ENCODE measurements around the gene SFXN1. TPM values are rescaled to one million over a fixed set of nuclear protein-coding genes. Genes with fewer than 3 reads are reported as not detected.
"Not testable (repeated sequence)": the region's sequence is repeated elsewhere in the genome, so short reads cannot be mapped to it uniquely, and the experiment has no call there.

SFXN1 gene
- total and polyA plus RNA-seq, 7 donors = 18.1 to 68.0 (median 22.8) TPM

DNA sequence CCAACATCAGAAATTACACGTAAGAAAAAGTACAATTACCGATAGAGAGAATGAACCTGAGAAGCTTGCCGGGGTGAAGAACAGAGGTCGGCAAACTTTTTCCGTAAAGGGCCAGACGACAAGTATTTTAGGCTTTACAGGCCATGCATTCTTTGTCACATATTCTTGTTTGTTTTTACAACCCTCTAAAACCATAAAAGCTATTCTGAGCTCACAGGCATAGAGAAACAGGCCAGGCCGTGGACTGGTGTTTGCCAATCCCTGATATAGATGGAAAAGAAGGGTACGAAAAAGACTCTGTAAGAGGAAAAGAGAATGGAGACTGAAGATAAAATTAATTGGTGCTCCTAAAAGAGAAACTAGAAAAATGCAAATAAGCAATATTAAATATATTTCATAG, 15.4 kb downstream of the SFXN1 start:
- Histone ChIP-seq H3K4me1 (no peaks in the 10 kb centered on the region), H3K27me3 (no peaks in the 10 kb centered on the region), H3K27ac (peak overlapping the region in 2 of 4 donors; percentile 36 to 55), H3K4me3 (no peak overlapping the region), H3K9me3 (no peaks in the 10 kb centered on the region), H3K36me3 (peaks cover 0 to 52% (median 15%) of the 10 kb centered on the region in 4 donors)
- intact Hi-C loops (cut with DNase I) = no loop called here
- WGBS, 2 donors = 40 to 69% methylated on average over 8 of the region's 8 CpGs
- no peak for TF ChIP-seq EP300 (IDR thresholded peaks at IDR 0.05)
- no peak for DNase-seq

DNA sequence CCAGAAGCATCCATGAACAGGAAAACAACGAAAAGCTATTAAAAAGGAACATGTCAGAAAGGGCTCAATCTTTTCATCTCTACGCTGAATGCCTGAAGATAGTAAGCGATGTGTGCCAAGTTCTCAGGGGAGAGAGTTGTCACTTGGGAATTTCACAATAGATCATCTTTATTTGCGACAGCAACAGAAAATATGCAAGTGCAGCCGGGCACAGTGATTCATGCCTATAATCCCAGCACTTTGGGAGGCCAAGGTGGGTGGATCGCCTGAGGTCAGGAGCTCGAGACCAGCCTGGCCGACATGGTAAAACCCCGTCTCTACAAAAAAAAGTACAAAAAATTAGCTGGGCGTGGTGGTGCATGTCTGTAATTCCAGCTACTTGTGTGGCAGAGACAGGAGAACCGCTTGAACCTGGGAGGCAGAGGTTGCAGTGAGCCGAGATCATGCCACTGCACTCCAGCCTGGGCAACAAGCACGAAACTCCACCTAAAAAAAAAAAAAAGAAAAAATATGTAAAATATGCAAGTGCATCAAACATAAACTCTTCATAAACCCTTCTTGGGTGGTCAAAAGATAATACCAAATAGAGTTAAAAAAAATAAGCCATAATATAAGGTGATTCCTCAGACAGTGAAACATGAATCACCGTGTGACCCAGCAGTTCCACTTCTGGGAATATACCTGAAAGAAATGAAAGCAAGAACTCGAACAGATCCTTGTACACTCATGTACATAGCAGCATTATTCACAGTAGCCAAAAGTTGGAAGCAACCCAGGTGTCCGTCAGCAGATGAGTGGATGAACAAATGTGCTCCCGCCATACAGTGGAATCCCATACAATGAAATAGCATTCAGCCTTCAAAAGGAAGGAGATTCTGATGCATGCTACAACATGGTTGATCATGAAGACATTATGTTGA, 16.2 kb downstream of the SFXN1 start:
- intact Hi-C loops (cut with DNase I) = no loop called here
- no peak for TF ChIP-seq POLR2AphosphoS5 (IDR thresholded peaks at IDR 0.05)
- TF ChIP-seq EP300 (IDR thresholded peaks at IDR 0.05) = no peak
- no peak for TF ChIP-seq POLR2A (IDR thresholded peaks at IDR 0.05)
- TF ChIP-seq, protein P1, sequence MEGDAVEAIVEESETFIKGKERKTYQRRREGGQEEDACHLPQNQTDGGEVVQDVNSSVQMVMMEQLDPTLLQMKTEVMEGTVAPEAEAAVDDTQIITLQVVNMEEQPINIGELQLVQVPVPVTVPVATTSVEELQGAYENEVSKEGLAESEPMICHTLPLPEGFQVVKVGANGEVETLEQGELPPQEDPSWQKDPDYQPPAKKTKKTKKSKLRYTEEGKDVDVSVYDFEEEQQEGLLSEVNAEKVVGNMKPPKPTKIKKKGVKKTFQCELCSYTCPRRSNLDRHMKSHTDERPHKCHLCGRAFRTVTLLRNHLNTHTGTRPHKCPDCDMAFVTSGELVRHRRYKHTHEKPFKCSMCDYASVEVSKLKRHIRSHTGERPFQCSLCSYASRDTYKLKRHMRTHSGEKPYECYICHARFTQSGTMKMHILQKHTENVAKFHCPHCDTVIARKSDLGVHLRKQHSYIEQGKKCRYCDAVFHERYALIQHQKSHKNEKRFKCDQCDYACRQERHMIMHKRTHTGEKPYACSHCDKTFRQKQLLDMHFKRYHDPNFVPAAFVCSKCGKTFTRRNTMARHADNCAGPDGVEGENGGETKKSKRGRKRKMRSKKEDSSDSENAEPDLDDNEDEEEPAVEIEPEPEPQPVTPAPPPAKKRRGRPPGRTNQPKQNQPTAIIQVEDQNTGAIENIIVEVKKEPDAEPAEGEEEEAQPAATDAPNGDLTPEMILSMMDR (IDR thresholded peaks at IDR 0.05) = no peak

DNA sequence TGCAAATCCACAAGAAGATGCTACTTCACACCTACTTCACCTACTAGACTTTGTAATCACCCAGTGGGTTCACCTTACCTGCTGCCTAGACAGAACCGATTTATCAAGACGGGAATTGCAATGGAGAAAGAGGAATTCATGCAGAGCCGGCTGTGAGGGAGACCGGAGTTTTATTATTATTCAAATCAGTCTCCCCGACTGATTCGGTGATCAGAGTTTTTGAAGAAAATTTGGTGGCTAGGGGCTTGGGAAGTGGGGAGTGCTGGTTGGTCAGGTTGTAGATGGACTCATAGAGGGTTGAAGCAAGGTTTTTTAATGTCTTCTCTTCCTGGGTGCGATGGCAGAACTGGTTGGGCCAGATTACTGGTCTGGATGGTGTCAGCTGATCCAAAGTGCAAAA, 23.4 kb downstream of the SFXN1 start:
- Histone ChIP-seq H3K27me3 (no peaks in the 10 kb centered on the region), H3K4me1 (no peaks in the 10 kb centered on the region), H3K4me3 (no peak overlapping the region), H3K36me3 (peaks cover 0 to 26% (median 2%) of the 10 kb centered on the region in 4 donors), H3K27ac (no peak overlapping the region), H3K9me3 (no peaks in the 10 kb centered on the region)
- TF ChIP-seq POLR2A (IDR thresholded peaks at IDR 0.05) = no peak
- TF ChIP-seq EP300 (IDR thresholded peaks at IDR 0.05) = no peak
- TF ChIP-seq, protein P1 (IDR thresholded peaks at IDR 0.05) = no peak
- intact Hi-C loops (cut with DNase I) = no loop called here
- no peak for DNase-seq
- WGBS, 2 donors = 91 to 94% methylated on average over 7 of the region's 7 CpGs

More for the DNA sequence above, 16.2 kb downstream of the SFXN1 start:
- Histone ChIP-seq H3K4me3 (no peak overlapping the region), H3K36me3 (peaks cover 0 to 60% (median 13%) of the 10 kb centered on the region in 4 donors), H3K9me3 (no peaks in the 10 kb centered on the region), H3K27ac (peak overlapping the region in 1 of 4 donors; percentile 55), H3K27me3 (no peaks in the 10 kb centered on the region), H3K4me1 (no peaks in the 10 kb centered on the region)
- WGBS, 2 donors = 88 to 93% methylated on average over 17 of the region's 17 CpGs
- DNase-seq = no peak

DNA sequence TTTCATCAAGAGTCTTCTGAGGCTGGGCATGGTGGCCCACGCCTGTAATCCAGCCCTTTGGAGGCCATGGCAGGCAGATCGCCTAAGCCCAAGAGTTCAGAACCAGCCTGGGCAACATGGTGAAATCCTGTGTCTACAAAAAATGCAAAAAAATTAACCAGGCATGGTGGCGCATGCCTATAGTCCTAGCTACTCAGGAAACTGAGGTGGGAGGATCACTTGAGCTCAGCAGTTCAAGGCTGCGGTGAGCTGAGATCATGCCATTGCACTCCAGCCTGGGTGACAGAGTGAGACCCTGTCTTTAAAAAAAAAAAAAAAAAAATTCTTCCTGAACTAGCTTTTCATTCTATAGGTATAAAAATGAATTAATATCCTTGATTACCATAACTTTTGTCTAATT, 29.3 kb downstream of the SFXN1 start:
- WGBS, 2 donors = 84 to 94% methylated on average over 4 of the region's 4 CpGs
- H3K9me3 ChIP-seq; DNase-seq; H3K27me3 ChIP-seq; H3K27ac ChIP-seq; H3K4me3 ChIP-seq; intact Hi-C loops (cut with DNase I); H3K4me1 ChIP-seq: not testable (repeated sequence)
- peaks cover 10 to 40% (median 23%) of the 10 kb centered on the region in 4 donors for H3K36me3 ChIP-seq

DNA sequence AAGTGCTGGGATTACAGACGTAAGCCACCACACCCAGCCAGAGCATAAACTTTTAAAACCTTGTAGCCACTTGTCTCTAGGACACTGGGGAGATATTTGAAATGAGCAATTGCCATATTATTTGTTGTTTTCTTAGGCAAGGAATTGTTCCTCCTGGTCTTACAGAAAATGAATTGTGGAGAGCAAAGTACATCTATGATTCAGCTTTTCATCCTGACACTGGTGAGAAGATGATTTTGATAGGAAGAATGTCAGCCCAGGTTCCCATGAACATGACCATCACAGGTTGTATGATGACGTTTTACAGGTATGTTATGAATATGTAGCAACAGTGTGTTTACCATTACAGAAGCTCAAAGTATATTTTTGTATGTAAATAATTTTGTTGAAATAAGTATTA, 30.5 kb downstream of the SFXN1 start:
- Histone ChIP-seq H3K36me3 (peaks cover 15 to 53% (median 31%) of the 10 kb centered on the region in 4 donors), H3K4me3 (no peak overlapping the region), H3K27me3 (no peaks in the 10 kb centered on the region), H3K4me1 (no peaks in the 10 kb centered on the region), H3K9me3 (no peaks in the 10 kb centered on the region), H3K27ac (no peak overlapping the region)
- intact Hi-C loops (cut with DNase I) = no loop called here
- DNase-seq = no peak
- TF ChIP-seq EP300 (IDR thresholded peaks at IDR 0.05) = no peak
- TF ChIP-seq, protein P1 (IDR thresholded peaks at IDR 0.05) = no peak
- TF ChIP-seq POLR2AphosphoS5 (IDR thresholded peaks at IDR 0.05) = no peak
- no peak for TF ChIP-seq POLR2A (IDR thresholded peaks at IDR 0.05)
- 71 to 82% methylated on average over 2 of the region's 2 CpGs for WGBS, 2 donors
